ENCODE data around the gene CCDC102A. TPM values are rescaled to one million over a fixed set of nuclear protein-coding genes. Genes with fewer than 3 reads are reported as not detected.
A peak's percentile ranks its signal among the peaks of the same experiment; 100 is the strongest.

CCDC102A gene
- total and polyA plus RNA-seq, 11 donors = 3.3 to 17.0 (median 6.8) TPM

- peaks cover 0 to 14% (median 6%) of the 10 kb centered on the region in 12 donors for H3K4me1 ChIP-seq
- ATAC-seq (no peak), DNase-seq (peak in 3 of 5 donors; percentile 22 to 55 (median 23))
- TF ChIP-seq CTCF (IDR thresholded peaks at IDR 0.05) = no peak
- no peak for TF ChIP-seq POLR2A (IDR thresholded peaks at IDR 0.05)
- peaks cover 0 to 57% (median 23%) of the 10 kb centered on the region in 9 donors for H3K36me3 ChIP-seq
- 83 to 91% (median 88%) methylated on average over 10 of the region's 10 CpGs for WGBS, 4 donors
- no peaks in the 10 kb centered on the region for H3K9me3 ChIP-seq
- H3K27ac ChIP-seq = no peak overlapping the region
- H3K27me3 ChIP-seq = no peaks in the 10 kb centered on the region
- intact Hi-C loops (cut with DNase I) = loop anchor here (2.0 to 5.0 kb wide), 8 partner anchors 39 to 219 kb away; partner anchors contain the start of gene POLR2C (in 3 of the 10)
- no peak overlapping the region for H3K4me3 ChIP-seq
Observed at GRCh38 chr16:57516176-57516725, 20.1 kb downstream of the CCDC102A start.

DNA sequence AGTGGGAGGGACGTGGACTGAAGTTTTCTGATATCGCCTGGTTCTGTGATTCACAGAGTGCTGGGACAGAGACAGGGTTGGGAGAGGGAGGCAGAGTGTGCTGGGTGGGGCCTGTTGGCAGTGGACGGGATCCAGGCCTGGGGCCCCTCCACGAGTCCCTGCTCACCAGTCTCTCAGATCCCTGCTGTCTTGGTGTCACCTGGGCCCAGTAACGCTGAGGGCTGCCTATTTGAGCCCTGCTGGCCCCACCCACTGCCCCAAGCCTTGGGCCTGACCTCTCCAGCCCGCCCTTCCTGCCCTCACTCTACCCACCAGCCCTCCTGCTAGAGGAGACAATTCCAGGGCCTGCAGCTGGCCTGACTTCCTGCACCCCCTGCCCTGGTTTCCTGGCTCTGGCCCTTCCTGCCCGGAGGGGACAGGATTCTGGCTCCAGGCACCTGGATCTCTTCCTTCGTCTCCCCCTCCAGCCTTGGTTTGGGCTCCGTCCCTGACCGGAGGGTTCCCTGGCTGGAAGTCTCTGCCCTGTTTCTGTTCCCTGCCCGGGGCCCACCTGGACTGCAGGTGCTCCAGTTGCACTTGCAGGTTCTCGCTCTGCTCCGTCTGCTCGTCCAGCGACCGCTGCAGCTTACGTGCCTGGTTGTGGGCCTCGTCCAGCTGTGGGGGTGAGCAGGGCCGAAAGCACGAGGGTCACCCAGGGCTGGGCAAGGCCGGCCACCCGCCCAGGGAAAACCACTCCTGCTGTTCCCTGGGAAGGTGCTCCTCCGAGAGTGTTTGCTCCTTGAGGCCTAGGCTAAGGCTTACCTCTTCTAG lies 21.4 kb downstream of the CCDC102A start:
- intact Hi-C loops (cut with DNase I) = loop anchor here (5.0 kb wide), 7 partner anchors 38 to 218 kb away; partner anchors contain the start of gene POLR2C (in 2 of the 10)
- no peaks in the 10 kb centered on the region for H3K27me3 ChIP-seq
- H3K27ac ChIP-seq = peak overlapping the region in 4 of 12 donors; percentile 24 to 50 (median 46)
- H3K4me3 ChIP-seq = no peak overlapping the region
- DNase-seq (peak in 4 of 5 donors; percentile 28 to 67 (median 43)), ATAC-seq (peak in 2 of 4 donors; percentile 35 to 76)
- H3K4me1 ChIP-seq = peaks cover 0 to 19% (median 7%) of the 10 kb centered on the region in 12 donors
- TF ChIP-seq CTCF (IDR thresholded peaks at IDR 0.05) = no peak
- no peak for TF ChIP-seq POLR2A (IDR thresholded peaks at IDR 0.05)
- no peaks in the 10 kb centered on the region for H3K9me3 ChIP-seq
- 64 to 82% (median 72%) methylated on average over 20 to 23 of the region's 23 CpGs for WGBS, 4 donors
- peaks cover 0 to 53% (median 20%) of the 10 kb centered on the region in 9 donors for H3K36me3 ChIP-seq

DNA sequence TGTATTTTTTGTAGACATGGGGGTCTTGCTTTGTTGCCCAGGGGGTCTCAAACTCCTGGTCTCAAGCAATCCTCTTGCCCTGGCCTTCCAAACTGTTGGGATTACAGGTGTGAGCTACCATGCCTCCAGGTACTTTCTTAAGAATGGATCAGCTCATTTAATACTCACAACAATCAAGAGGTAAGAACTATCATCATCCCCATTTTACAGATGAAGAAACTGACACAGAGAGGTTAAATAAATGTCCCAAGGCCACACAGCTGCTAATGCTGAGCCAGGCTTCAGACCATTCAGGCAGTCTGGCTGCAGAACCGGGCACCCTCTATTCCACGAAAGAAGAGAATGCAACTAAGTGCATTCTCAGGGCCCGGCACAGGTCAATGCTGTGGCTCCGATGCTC lies 22.0 kb downstream of the CCDC102A start:
- TF ChIP-seq CTCF (IDR thresholded peaks at IDR 0.05) = no peak
- TF ChIP-seq POLR2A (IDR thresholded peaks at IDR 0.05) = no peak
- intact Hi-C loops (cut with DNase I) = loop anchor here in 1 of 10 donors (5.0 kb wide), 1 partner anchor 37 kb away; no protein-coding TSS in a partner anchor
- H3K36me3 ChIP-seq = peaks cover 0 to 53% (median 20%) of the 10 kb centered on the region in 9 donors
- H3K9me3 ChIP-seq = no peaks in the 10 kb centered on the region
- ATAC-seq (no peak), DNase-seq (no peak)
- H3K27ac ChIP-seq = peak overlapping the region in 4 of 12 donors; percentile 24 to 50 (median 46)
- 55 to 83% (median 72%) methylated on average over 4 of the region's 4 CpGs for WGBS, 4 donors
- no peak overlapping the region for H3K4me3 ChIP-seq
- H3K27me3 ChIP-seq = no peaks in the 10 kb centered on the region
- peaks cover 0 to 22% (median 7%) of the 10 kb centered on the region in 12 donors for H3K4me1 ChIP-seq
